Stimulated activated CD8-positive, alpha-beta memory T cell treated with anti-CD3 and anti-CD28 coated beads, Interleukin-15, amount 100 ng/mL, for 1 hour (primary cell): ENCODE measurements around the gene ESR2.
"Not testable (repeated sequence)": the region's sequence is repeated elsewhere in the genome, so short reads cannot be mapped to it uniquely, and the experiment has no call there.

ENCODE experiments used
- DNase-seq: peaks from one replicate; pipeline ENCODE4 v3.0.0-alpha.2; 2020; ENCODE audit warnings: low read depth

Gene ESR2

DNA sequence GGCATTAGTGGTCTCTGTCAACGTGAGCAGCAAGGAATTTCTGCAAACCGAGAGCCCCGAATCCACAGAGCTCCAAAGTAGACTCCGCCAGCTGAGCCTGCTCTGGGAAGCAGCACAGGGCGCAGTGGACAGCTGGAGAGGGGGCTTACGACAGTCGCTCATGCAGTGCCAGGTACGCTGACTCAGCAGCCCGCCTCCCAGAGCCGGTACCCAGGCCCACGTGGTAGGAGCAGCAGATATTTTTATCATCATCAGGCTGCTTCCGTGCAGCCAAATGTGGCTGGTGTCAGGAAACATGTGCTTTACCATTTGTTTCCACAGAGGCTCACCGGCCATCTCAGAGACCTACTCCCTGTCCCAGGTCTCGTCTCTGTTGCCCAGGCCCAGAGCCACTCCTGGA lies 73.7 kb downstream of the ESR2 start:
- DNase-seq, result no peak

DNA sequence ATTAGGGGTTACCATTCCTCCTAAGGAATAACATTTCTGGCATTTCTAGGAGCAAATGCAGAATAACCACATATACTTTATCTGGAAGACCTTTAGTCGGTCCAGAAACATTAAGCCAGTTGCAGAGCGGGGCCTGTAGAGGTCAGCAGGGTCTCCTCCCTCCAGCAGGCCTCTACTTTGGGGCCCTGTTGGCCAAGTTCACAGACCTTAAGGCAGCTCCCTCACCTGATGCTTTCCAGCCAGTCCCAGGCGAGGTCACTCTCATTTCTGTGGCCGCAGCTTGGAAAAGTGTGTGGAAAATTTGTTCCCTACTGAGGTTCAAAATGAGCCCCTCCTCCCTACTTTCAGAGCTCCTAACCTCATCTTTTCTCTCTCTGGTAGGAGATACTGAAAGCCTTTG lies 74.1 kb downstream of the ESR2 start:
- no peak for DNase-seq

DNA sequence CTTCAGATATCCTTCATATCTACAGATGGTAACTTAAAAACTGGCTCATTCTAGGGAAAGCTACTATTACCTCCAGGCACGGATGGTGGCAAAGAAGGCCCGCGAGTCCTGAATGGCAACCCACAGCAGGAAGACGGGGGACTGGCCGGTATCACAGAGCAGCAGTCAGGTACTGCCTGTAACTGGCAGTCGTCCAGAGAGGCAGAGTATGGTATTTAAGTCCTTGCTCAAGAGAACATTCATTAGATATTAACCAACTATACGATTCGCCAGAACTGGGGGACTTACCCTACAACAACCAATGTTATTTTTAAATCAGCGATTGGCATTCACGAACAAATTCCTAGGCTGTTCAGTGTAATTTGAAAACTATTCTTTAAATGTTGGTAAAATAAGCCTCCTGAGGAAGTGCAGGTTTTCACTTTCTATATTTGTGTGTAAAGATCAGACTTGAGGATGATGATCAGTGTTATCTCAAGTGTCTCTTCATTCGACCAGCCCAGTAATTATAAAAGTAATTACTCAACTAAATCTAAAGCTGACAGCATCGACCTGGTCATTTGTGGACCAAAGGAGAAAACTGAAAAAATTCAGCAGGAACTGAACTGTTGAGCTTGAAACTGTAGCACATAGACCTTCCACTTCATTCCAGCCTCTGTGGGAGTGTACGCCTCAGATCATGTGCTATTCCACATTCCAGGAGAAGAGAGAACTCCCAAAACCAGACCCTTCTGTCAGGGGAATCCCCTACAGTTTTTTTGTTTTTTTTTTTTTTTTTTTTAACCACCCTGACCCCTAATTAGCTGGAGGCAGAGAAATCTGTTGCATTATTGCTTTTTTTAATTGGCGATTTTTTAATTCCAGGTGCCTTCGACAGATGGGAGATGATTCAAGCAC lies 75.6 kb downstream of the ESR2 start:
- DNase-seq, result no peak

DNA sequence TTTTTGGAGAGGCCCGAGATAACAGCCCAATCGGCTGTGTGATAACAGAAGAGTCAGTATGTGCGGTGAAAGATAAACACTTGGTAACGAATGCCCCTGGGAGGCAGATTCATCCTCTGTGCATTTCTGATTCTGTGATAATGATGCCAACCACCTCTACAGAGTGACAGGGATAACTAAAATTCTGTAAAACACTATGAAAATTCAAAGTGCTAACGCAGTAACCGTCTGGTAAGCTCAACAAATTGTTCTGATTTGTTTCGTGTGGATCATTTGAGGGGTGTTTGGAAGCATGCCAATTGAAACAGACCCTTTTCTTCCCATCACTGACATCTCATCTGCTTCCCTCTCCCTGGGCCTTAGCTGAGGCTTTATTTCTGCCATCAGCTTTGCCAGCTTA lies 76.3 kb downstream of the ESR2 start:
- DNase-seq, result no peak

DNA sequence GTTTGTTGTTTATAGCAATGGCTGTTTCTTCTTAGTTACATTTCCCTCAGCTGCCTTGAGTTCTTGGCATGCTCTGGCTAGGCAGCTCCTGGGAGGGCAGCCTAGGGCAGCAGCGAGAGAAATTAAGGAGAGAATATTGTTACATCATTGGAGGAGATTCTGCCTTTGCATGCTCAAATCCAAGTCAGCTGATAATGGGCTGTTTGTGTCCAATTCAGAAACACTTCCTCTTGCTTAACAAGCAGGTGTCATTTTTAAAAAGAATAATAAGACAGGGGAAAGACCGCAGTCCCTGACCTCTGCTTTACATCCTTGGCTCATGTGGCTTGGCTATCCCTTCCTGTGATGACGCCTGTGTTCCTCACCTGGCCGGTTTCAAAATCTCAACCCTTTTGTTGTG lies 76.9 kb downstream of the ESR2 start:
- DNase-seq, result no peak

DNA sequence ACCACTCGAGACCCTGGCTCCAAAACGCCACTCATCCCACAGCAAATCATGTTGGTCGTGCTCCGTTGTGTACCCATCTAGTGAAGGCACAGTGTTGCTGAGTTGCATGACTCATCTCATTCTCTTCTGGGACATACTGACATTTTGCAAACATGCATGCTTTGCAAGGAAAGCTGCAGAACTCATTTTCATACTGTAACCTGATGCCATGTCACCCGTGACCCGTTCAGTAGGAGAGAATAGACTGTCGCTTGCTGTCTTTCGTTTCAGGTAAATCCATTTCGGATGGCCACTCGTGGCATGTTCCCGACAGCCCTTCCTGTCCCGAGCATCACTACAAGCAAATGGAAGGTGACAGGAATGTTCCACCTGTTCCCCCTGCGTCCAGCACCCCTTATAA lies 78.2 kb downstream of the ESR2 start:
- no peak for DNase-seq

DNA sequence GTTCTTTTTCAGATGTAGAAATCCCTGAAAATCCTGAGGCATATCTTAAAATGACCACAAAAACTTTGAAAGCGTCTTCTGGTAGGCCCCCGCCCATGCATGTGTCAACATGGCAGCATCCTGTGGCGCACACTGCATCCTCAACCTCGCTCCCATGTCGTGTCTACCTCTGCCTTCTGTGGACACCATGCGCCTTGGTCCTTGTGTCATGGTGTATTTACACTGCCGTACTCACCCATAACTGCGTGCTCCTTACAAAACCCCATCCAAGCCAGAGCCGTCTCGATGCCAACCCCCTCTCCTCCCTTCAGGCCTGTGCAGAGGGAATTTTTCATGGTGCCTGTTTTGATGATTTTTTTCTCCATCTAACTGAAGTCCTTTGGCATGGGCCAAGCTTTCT lies 78.9 kb downstream of the ESR2 start:
- DNase-seq, result no peak

DNA sequence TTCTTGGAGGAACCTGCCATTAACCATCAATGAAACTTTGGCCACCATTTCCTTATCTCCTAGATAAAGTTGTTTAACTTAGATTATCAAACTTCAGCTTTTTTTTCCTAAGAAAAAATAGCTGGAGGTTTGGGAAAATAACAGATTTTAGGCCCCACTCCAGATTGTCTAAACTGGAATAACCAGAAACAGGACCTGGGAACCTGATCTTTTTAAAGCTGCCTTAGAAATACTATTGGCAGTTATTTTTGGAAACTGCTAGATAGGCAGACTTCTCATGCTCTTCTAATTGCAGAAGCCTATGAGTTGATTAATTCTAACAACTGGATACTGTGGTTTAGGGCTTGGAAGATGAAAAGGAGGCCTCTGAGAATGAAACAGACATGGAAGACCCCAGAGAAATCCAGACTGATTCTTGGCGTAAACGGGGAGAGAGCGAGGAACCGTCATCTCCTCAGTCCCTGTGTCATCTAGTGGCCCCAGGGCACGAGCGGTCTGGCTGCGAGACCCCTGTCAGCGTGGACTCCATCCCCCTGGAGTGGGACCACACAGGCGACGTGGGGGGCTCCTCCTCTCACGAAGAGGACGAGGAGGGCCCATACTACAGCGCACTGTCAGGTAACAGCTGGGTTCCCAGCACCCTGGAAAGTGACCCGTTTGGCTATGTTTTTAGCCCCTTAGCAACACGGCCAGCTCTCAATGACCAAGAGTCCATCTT lies 80.2 kb downstream of the ESR2 start:
- DNase-seq, result no peak

DNA sequence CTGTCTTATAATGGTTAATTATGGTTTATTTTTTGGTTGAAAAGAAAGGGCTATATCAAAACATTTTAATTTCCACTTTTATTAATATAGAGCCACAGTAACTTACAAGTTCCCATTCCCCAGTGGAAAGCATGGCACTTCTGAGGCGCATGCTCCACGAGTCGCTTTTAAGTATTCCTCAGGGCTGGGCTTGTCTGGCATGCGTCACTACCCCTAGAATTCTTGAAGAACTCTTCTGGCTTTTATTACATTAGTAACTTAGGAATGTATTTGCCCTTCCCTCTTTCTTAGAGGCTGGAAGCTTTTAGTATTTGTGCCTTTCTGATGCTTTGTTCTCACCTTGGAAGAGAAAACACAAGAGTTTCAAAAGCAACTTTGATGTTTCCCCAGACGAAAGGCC lies 81.1 kb downstream of the ESR2 start:
- no peak for DNase-seq

DNA sequence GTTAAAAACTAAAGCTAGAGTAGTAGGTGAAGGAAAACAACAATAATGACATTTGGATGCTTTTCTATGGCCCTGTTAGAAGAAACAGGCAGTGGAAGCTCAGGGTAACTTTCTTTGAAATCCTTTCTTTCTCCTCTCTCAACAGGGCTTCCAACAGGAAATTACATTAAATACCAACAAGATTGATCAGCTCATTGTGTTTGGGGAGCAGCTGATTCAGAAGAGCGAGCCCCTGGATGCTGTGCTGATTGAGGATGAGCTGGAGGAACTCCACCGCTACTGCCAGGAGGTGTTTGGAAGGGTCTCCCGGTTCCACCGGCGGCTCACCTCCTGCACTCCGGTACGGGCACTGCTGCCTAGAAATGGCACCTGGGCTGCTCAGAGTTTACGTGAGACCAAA lies 81.5 kb downstream of the ESR2 start:
- DNase-seq, result no peak

DNA sequence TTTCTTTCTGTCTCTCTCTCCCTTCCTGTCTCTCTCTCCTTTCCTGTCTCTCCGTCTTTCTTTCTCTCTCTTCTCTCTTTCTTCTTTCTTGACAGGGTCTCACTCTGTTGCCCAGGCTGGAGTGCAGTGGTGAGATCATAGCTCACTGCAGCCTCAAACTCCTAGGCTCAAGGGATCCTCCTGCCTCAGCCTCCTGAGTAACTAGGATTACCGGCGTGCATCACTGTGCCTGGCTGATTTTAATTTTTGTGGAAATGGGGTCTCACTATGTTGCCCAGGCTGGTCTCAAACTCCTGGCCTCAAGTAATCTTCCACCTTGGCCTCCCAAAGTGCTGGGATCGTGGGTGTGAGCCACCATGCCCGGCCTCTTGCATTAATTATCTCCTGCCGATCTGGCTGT lies 83.3 kb downstream of the ESR2 start:
- not testable (repeated sequence) for DNase-seq

DNA sequence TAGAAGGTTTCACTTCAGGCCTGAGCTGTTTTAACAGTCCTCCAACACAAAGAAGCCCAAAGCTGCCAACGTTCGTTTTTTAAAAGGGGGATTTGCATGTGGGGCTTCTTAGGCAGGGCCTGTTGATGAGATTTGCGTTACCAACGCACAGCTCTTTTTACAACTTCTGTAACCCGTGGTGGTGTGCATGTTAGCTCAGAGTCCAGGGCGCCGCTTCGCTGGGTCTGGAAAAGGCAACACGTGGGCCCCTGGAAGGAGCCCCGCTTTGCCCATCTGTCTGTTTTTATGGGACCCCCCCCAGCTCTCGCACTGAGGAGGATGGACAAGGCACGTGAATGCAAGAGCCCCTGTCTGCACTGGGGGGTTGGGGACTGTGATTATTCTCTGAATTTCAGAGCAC lies 84.0 kb downstream of the ESR2 start:
- no peak for DNase-seq

DNA sequence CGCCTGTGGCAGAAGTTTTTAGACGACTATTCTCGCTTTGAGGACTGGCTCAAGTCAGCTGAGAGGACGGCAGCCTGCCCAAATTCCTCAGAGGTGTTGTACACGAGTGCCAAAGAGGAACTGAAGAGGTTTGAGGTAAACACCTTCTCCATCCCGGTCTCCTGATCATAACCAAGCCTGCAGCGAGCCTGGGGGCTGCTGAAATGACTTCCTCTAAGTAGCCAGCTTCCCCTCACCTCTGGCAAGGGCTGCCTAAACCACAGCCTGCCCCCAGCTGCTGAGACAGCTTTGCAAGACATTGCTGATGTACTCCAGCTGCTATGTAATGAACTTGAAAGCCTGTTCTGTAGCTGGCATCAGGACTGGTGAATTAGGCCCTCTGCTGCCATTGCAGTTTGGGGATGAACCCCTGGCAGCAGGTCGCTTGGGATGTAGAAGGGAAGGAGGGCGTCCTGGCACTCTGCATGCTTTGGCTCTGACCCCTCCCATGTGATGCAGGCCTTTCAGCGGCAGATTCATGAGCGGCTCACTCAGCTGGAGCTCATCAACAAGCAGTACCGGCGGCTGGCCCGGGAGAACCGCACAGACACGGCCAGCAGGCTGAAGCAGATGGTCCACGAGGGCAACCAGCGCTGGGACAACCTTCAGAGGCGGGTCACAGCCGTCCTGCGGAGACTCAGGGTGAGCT lies 84.6 kb downstream of the ESR2 start:
- DNase-seq, result no peak

DNA sequence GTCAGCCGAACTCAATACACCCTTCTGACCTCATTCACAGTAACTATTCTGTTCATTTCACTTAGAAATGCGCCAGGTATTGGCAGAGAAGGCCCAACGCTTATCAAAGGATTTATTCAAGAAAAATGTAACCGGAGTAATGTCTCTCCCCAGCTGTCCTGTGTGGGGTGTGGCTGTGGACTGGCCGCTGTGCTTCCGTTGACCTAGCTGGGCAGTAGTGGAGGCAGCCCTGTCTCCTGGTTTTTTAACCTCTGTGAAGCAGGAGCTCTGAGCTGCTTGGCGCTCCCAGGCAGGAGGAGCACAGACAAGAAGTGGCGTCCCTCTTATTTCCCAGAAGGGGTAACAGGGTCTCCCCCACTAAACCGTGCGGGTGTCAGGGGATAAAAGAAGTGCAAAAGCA lies 85.2 kb downstream of the ESR2 start:
- DNase-seq, result no peak

DNA sequence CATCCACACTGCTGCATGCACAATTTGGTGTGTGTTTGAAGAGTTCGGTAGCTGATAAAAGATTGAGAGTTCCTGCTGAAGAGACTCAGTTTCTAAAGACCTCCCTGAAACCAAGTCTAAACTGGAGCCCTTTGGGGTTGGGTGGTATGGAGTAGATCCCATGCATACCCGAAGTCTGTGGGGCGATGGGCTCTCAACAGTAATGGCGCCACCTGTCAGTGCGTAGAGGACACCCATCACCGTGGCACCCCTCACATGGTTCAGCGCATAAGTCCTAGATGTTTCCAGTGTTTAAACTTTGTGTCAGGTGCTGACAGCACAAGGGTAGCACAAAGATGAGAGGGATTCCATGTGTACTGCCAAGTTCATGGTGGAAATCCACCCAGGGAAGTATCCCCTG lies 85.9 kb downstream of the ESR2 start:
- DNase-seq, result no peak

DNA sequence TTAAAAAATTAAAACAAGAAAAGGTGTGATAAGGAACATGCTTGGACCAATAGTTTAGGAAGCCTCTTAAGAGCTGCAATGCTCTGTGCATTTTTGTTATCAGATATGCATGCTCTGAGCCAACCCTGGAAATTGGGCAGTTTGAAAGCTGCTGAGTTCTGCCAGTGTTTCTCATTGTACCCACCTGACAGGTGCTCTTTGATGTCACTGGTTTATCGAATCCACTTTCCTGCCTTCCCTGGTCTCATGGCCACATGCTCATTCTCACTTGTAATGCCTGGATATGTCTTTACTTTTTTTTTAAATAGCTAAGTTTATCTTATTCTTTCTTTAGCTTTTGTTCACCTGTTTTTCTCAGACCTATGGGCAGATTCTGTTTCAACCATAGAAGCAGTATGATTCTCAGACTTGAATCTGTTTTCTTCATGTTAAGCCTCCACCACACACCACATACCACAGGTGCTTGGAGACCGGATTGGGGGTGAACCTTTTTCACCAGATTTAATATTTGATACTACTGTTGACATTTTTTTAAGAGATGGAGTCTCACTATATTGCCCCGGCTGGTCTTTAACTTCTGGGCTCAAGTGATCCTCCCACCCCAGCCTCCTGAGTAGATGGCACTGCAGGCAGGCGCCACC lies 90.7 kb downstream of the ESR2 start:
- no peak for DNase-seq

DNA sequence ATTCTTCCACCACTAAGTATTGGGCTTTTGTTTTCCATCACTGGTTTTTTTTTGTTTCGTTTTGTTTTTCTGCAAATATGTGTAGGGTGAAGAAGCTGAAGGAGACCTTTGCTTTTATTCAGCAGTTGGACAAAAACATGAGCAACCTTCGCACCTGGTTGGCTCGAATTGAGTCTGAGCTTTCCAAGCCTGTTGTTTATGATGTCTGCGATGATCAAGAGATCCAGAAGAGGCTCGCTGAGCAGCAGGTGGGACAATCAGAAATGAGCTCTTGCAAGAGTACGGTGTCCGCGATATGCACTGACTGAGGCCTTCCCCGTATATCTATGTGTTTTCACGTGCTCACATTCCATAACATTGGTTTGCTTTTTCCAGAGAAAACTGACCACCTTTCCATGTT lies 91.5 kb downstream of the ESR2 start:
- DNase-seq, result no peak

DNA sequence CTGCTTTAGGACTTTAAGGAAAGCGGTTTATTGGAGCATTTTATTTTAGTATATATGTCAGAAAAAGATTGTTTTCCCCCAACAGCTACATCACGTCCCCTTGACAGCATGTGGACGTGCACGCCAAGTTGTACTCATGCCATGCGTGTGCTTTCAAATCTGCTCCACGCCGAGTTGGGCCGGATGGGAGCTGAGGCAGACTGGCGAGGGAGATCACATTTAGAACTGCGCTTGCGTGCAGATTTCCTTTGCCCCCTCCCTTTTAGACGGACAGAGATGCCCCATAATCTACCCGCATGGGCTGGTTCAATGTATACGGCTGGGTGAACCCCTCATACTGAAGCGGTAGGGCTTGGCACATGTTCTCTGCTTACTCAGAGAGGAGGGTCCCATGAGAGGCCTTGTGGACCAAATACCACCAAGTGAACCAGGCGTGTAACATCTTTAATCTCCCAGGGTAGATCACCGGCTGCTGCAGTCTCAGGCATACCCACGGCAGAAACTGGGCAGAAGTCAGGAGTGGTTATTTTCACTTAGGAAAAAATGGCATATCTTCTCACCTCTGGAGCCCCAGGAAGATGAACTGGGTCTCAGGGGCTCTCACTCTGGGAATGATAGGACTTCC lies 92.1 kb downstream of the ESR2 start:
- no peak for DNase-seq

DNA sequence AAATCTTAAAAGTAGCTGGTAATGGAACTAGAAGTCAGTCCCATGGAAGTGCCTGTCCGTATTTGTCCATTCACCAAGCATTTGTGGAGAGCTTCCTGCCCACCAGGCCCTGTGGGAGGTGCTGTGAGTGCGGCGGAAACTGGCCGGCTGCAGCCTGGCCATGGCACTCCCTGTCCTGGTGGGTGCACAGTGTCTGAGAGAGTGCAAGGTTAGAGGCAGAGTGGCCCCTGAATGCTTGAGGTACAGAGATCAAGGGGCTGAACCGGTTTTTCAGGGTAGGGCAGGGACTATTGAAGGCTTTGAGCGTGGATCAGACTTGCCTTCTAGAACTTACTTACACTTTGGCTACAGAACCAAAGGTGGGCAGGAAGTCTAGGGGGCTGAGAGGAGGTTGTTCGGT lies 92.9 kb downstream of the ESR2 start:
- DNase-seq, result no peak

DNA sequence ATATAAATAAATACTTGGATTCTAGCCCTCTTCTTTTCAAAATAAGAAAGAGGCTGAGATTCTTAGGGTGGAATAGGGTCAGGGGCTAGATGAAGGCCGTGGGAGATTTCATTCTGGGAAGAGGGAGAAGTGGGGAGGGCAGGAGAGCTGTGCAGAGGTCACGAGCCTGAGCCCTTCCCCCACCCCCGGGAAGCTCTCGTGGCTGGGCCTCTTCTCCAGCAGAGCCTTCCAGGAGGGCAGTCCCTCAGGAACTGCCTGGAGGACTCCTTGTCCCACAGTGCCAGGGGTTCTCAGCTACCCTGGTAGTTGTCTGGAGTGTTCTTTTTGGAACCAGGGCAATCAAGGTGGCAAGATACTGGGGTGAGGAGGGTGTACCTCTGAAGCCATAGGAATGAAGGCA lies 94.0 kb downstream of the ESR2 start:
- no peak for DNase-seq

DNA sequence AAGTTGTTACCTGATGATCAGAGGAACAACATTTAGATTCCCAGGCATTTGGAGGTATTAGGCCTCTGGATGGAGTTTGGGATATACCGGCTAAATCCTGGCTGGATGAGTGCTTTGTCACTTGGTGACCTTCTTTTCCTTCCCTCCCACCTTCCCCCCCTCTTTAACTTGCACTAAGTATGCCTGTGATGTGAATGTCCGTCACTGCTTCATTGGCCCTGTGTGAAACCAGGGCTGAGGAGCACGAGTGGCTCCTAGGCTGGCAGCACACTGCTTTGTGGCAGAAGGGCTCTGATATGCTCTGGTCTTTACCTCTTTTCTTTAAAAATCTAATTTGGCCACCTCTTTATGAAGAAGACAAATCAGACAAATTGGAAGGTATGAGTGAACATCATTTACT lies 95.7 kb downstream of the ESR2 start:
- DNase-seq, result no peak

DNA sequence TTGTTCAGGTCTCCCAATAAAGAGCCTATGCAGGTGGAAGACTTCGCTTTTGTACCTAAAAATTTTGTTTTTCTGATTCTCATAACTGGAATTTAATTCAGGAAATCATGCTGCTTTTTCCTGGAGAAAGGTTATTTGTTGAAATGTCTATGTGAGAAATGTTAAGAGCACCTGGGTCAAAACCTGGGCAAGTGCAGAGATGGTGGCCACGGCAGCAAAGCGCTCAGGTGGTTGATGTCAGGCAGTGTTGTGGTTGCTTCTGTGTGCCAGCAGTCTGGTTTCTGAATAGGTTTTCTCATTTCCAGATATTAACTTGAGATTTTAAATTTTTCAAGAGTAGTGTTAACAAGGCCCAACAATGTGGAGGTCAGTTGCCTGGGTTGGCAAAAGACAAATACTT lies 96.2 kb downstream of the ESR2 start:
- DNase-seq, result no peak
